ENCODE data around the gene COL4A2.
"Not testable (repeated sequence)": the region's sequence is repeated elsewhere in the genome, so short reads cannot be mapped to it uniquely, and the experiment has no call there.

COL4A2 gene

DNA sequence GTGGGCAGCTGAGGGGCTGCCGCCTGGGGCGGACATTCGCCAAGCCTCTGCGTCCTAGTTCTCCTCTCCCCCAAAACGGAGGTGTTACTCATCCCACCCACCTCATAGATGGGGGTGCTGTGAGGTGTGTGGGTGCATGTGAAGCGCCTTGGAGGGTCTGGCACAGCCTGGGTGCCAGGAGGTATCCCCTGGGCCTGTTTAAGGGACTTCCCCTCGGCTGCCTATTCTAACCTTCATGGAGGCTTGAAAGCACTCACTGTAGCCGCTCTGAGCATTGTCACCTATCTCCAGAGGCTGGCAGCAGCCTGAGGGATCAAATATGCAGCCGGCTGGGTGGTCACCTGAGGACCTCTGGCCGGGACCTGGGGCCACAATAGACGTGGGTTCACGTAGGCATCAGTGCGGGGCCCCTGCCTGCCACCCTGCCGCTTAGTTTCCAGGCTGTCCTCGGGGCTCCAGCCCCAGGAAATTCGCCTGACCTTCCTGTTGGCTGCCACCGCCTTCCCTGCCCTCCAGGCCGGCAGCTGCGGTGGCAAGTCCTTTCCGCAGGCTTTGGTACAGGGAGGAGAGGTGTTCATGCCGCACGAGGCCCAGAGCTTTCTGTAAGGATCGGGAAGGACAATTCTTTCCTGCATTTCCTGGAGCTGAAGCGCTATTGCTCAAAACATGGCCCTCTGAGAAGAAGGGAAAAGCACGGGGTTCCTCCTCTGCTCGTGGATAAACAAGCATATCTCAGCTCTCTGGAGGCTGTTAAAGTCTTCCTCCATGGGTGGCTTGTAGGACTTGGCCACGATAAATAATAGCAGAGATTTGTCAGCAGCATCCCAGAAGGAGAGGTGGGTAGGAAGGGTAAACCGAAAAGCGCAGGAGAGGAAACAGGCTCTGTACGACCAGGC lies 4.6 kb downstream of the COL4A2 start:
- H3K9me3 ChIP-seq (ENCODE audit: low read length), result no peaks in the 10 kb centered on the region
- TF ChIP-seq, protein P1, sequence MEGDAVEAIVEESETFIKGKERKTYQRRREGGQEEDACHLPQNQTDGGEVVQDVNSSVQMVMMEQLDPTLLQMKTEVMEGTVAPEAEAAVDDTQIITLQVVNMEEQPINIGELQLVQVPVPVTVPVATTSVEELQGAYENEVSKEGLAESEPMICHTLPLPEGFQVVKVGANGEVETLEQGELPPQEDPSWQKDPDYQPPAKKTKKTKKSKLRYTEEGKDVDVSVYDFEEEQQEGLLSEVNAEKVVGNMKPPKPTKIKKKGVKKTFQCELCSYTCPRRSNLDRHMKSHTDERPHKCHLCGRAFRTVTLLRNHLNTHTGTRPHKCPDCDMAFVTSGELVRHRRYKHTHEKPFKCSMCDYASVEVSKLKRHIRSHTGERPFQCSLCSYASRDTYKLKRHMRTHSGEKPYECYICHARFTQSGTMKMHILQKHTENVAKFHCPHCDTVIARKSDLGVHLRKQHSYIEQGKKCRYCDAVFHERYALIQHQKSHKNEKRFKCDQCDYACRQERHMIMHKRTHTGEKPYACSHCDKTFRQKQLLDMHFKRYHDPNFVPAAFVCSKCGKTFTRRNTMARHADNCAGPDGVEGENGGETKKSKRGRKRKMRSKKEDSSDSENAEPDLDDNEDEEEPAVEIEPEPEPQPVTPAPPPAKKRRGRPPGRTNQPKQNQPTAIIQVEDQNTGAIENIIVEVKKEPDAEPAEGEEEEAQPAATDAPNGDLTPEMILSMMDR (IDR thresholded peaks at IDR 0.05; ENCODE audit: low read length), result no peak
- no peak for TF ChIP-seq EZH2 (IDR thresholded peaks at IDR 0.05; ENCODE audit: borderline replicate concordance, low read length)
- no peak overlapping the region for H3K4me2 ChIP-seq (ENCODE audit: low read length)
- H2AFZ ChIP-seq (ENCODE audit: low read length), result no peak overlapping the region
- H3K4me1 ChIP-seq (ENCODE audit: insufficient read depth, low read length, severe bottlenecking), result no peaks in the 10 kb centered on the region
- no peak overlapping the region for H3K9ac ChIP-seq (ENCODE audit: low read length)
- no peaks in the 10 kb centered on the region for H3K79me2 ChIP-seq (ENCODE audit: insufficient read depth, low read length)
- peaks cover 18% of the 10 kb centered on the region; the same call in 1 of the 2 replicates for H3K27me3 ChIP-seq (ENCODE audit: insufficient read depth, low read length)
- no peak overlapping the region for H3K4me3 ChIP-seq (ENCODE audit: low read depth, low read length, poor library complexity, severe bottlenecking)
- H4K20me1 ChIP-seq (ENCODE audit: insufficient read depth, low read length), result no peaks in the 10 kb centered on the region
- no peaks in the 10 kb centered on the region for H3K9me2 ChIP-seq (ENCODE audit: low read depth, low read length)
- H3K27ac ChIP-seq (ENCODE audit: low read depth, low read length, poor library complexity, severe bottlenecking), result no peak overlapping the region
- no peaks in the 10 kb centered on the region for H3K36me3 ChIP-seq (ENCODE audit: insufficient read depth, low read length)
- H3F3A ChIP-seq (ENCODE audit: insufficient read depth, low read length), result no peaks in the 10 kb centered on the region

DNA sequence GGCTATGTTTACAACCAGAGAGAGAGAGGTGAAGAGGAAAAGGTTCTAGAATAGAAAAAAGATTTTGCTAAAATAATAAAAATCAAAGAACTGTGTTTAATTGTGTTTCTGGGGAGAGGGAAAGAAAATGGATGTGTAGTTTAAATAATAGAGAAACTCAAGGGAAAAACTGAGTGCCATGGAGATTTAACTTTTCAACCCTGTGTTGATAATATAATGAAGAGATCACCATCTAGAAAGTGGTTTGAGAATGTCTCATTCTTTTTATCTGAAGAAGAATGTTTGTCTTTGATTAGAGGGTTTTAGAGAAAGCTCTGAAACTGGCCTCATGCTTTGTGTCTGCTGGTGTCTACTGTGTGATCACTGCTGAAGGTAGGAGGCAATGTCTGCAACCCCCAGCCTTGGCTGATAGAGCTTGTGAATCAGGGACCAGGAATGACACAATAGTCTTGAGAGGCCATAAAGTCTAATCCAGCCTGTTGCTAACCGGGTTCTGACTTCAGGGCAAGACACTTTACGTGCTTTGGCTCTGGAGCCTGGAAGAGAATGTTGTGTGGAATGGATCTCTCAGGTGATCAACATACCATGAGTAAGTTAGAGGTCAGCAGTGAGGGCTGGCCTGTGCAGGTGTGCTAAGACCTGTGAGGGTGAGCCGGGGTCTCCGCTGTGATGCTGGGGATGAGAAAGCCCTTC lies 5.4 kb downstream of the COL4A2 start:
- peaks cover 18% of the 10 kb centered on the region; the same call in 1 of the 2 replicates for H3K27me3 ChIP-seq (ENCODE audit: insufficient read depth, low read length)
- no peak for TF ChIP-seq EZH2 (IDR thresholded peaks at IDR 0.05; ENCODE audit: borderline replicate concordance, low read length)
- TF ChIP-seq, protein P1 (IDR thresholded peaks at IDR 0.05; ENCODE audit: low read length), result no peak
- H3K4me2 ChIP-seq (ENCODE audit: low read length), result no peak overlapping the region
- no peaks in the 10 kb centered on the region for H3K36me3 ChIP-seq (ENCODE audit: insufficient read depth, low read length)
- H3K9me2 ChIP-seq (ENCODE audit: low read depth, low read length), result no peaks in the 10 kb centered on the region
- H3K79me2 ChIP-seq (ENCODE audit: insufficient read depth, low read length), result no peaks in the 10 kb centered on the region
- no peak overlapping the region for H3K9ac ChIP-seq (ENCODE audit: low read length)
- no peak overlapping the region for H3K27ac ChIP-seq (ENCODE audit: low read depth, low read length, poor library complexity, severe bottlenecking)
- no peak overlapping the region for H2AFZ ChIP-seq (ENCODE audit: low read length)
- H3K9me3 ChIP-seq (ENCODE audit: low read length), result no peaks in the 10 kb centered on the region
- H4K20me1 ChIP-seq (ENCODE audit: insufficient read depth, low read length), result no peaks in the 10 kb centered on the region
- no peak overlapping the region for H3K4me3 ChIP-seq (ENCODE audit: low read depth, low read length, poor library complexity, severe bottlenecking)
- no peaks in the 10 kb centered on the region for H3F3A ChIP-seq (ENCODE audit: insufficient read depth, low read length)
- H3K4me1 ChIP-seq (ENCODE audit: insufficient read depth, low read length, severe bottlenecking), result no peaks in the 10 kb centered on the region

DNA sequence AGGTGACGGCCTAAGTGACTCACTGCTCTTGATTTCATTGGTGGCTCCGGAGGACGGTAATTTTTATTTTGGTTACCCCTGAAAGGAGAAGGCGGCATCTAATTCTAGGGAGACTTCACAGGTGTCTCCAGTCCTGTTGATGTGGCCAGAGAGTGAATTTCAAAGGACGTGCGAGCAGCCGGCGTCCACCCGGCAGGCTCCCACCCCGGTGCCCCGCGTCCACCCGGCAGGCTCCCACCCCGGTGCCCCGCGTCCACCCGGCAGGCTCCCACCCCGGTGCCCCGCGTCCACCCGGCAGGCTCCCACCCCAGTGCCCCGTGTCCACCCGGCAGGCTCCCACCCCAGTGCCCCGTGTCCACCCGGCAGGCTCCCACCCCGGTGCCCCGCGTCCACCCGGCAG lies 6.2 kb downstream of the COL4A2 start:
- not testable (repeated sequence) for H3F3A ChIP-seq (ENCODE audit: insufficient read depth, low read length); H3K79me2 ChIP-seq (ENCODE audit: insufficient read depth, low read length); H4K20me1 ChIP-seq (ENCODE audit: insufficient read depth, low read length); H3K9me2 ChIP-seq (ENCODE audit: low read depth, low read length); H3K27ac ChIP-seq (ENCODE audit: low read depth, low read length, poor library complexity, severe bottlenecking); H3K4me1 ChIP-seq (ENCODE audit: insufficient read depth, low read length, severe bottlenecking); H3K9me3 ChIP-seq (ENCODE audit: low read length); H3K36me3 ChIP-seq (ENCODE audit: insufficient read depth, low read length); H2AFZ ChIP-seq (ENCODE audit: low read length); H3K4me3 ChIP-seq (ENCODE audit: low read depth, low read length, poor library complexity, severe bottlenecking); H3K9ac ChIP-seq (ENCODE audit: low read length); H3K4me2 ChIP-seq (ENCODE audit: low read length)
- peaks cover 18% of the 10 kb centered on the region; the same call in 1 of the 2 replicates for H3K27me3 ChIP-seq (ENCODE audit: insufficient read depth, low read length)

DNA sequence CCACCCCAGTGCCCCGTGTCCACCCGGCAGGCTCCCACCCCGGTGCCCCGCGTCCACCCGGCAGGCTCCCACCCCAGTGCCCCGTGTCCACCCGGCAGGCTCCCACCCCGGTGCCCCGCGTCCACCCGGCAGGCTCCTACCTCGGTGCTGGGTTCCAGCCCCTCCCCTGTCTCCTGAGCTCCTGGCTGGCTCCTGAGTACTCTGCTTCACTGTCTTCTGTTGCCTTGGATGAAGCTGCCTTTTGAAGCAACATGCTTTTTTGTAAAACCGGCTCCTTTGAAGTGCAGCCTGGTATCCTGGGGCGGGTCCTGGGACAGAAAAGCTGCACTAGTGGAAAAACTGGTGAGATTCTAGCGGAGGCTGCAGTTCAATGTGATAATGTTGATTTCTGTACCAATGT lies 6.6 kb downstream of the COL4A2 start:
- H3K79me2 ChIP-seq (ENCODE audit: insufficient read depth, low read length); H3K36me3 ChIP-seq (ENCODE audit: insufficient read depth, low read length); H3K4me3 ChIP-seq (ENCODE audit: low read depth, low read length, poor library complexity, severe bottlenecking); H4K20me1 ChIP-seq (ENCODE audit: insufficient read depth, low read length); H3K4me2 ChIP-seq (ENCODE audit: low read length); H3K27ac ChIP-seq (ENCODE audit: low read depth, low read length, poor library complexity, severe bottlenecking); H2AFZ ChIP-seq (ENCODE audit: low read length); H3K9me3 ChIP-seq (ENCODE audit: low read length); H3K9ac ChIP-seq (ENCODE audit: low read length); H3F3A ChIP-seq (ENCODE audit: insufficient read depth, low read length); H3K9me2 ChIP-seq (ENCODE audit: low read depth, low read length); H3K4me1 ChIP-seq (ENCODE audit: insufficient read depth, low read length, severe bottlenecking): not testable (repeated sequence)
- peaks cover 18% of the 10 kb centered on the region; the same call in 1 of the 2 replicates for H3K27me3 ChIP-seq (ENCODE audit: insufficient read depth, low read length)
